ENCODE measurements around the gene ARHGAP45. TPM values are rescaled to one million over a fixed set of nuclear protein-coding genes. Genes with fewer than 3 reads are reported as not detected.

The ARHGAP45 gene
- total RNA-seq, 1 donor from 2014 or later = 3.0 TPM

DNA sequence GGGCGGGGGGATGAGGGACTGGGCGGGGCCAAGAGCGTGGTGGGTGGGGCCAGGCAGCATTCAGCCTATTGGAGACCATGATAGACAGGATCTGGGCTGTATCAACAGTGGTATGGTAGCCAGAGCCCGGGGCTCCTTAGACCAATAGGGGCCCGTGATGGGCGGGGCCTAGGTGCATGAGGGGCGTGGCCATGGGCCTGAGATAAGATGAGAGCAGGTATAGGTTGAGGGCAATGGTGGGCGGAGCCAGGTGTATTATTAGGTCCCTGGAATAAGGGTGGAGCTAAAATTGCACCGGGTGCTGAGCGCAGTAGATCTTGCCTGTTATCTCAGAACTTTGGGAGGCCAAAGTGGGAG is 21.7 kb upstream of the ARHGAP45 start:
- Histone ChIP-seq H3K9me3 (ENCODE audit: insufficient read depth, low read depth, low read length) (no peaks in the 10 kb centered on the region), H3K27me3 (ENCODE audit: insufficient read depth, low read length) (no peaks in the 10 kb centered on the region), H3K9ac (ENCODE audit: low read length) (no peak overlapping the region), H3K4me2 (ENCODE audit: low read length) (no peak overlapping the region), H3K79me2 (ENCODE audit: insufficient read depth, low read length) (no peaks in the 10 kb centered on the region), H4K20me1 (ENCODE audit: insufficient read depth, low read length) (peaks cover 5% of the 10 kb centered on the region), H3K36me3 (ENCODE audit: insufficient read depth, low read length) (no peaks in the 10 kb centered on the region), H3K4me1 (ENCODE audit: insufficient read depth, low read length) (peaks cover 10% of the 10 kb centered on the region), H3K27ac (ENCODE audit: low read depth, low read length) (no peak overlapping the region), H3K4me3 (ENCODE audit: insufficient read depth, low read depth, low read length) (no peak overlapping the region), H2AFZ (ENCODE audit: low read depth, low read length) (no peak overlapping the region)
- Mint-ChIP-seq H3K9me3 (ENCODE audit: unreplicated experiment) (no peaks in the 10 kb centered on the region), H3K27ac (ENCODE audit: unreplicated experiment) (no peak overlapping the region), H3K27me3 (ENCODE audit: low read depth, unreplicated experiment) (no peaks in the 10 kb centered on the region), H3K4me3 (ENCODE audit: unreplicated experiment) (no peak overlapping the region), H3K4me1 (ENCODE audit: low read depth, unreplicated experiment) (peaks cover 4% of the 10 kb centered on the region), H3K36me3 (ENCODE audit: low read depth, unreplicated experiment) (peaks cover 3% of the 10 kb centered on the region)
- FAIRE-seq (no peak), DNase-seq (ENCODE audit: low read depth) (no peak)
- no peak for TF ChIP-seq EZH2 (IDR thresholded peaks at IDR 0.05; ENCODE audit: insufficient read depth, low read length)
- TF ChIP-seq, protein P1, sequence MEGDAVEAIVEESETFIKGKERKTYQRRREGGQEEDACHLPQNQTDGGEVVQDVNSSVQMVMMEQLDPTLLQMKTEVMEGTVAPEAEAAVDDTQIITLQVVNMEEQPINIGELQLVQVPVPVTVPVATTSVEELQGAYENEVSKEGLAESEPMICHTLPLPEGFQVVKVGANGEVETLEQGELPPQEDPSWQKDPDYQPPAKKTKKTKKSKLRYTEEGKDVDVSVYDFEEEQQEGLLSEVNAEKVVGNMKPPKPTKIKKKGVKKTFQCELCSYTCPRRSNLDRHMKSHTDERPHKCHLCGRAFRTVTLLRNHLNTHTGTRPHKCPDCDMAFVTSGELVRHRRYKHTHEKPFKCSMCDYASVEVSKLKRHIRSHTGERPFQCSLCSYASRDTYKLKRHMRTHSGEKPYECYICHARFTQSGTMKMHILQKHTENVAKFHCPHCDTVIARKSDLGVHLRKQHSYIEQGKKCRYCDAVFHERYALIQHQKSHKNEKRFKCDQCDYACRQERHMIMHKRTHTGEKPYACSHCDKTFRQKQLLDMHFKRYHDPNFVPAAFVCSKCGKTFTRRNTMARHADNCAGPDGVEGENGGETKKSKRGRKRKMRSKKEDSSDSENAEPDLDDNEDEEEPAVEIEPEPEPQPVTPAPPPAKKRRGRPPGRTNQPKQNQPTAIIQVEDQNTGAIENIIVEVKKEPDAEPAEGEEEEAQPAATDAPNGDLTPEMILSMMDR (IDR thresholded peaks at IDR 0.05; ENCODE audit: insufficient read depth, low read depth, low read length) = no peak

DNA sequence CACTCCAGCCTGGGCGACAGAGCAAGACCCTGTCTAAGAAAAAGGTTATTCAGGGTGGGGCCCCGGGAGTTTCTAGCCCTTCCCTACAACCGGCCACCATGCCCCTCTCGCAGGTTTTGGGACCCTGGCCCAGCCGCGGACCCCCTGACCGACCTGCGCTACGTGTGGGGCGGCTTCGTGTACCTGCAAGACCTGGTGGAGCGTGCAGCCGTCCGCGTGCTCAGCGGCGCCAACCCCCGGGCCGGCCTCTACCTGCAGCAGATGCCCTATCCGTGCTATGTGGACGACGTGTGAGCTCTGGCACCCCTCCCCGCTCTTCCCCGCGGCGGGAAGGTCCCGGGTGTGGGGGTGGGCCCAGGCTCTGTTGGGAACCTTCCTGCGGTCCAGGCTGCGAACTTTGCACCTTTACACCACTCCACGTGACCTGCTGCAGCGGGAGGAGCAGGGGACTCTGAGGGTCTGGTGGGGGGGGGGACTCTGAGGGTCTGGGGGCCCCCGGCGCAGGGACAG is 20.8 kb upstream of the ARHGAP45 start:
- Histone ChIP-seq H3K27ac (ENCODE audit: low read depth, low read length) (no peak overlapping the region), H3K9ac (ENCODE audit: low read length) (no peak overlapping the region), H3K79me2 (ENCODE audit: insufficient read depth, low read length) (no peaks in the 10 kb centered on the region), H4K20me1 (ENCODE audit: insufficient read depth, low read length) (no peaks in the 10 kb centered on the region), H3K36me3 (ENCODE audit: insufficient read depth, low read length) (no peaks in the 10 kb centered on the region), H2AFZ (ENCODE audit: low read depth, low read length) (no peak overlapping the region), H3K4me1 (ENCODE audit: insufficient read depth, low read length) (peaks cover under 1% of the 10 kb centered on the region), H3K9me3 (ENCODE audit: insufficient read depth, low read depth, low read length) (no peaks in the 10 kb centered on the region), H3K4me2 (ENCODE audit: low read length) (no peak overlapping the region), H3K27me3 (ENCODE audit: insufficient read depth, low read length) (no peaks in the 10 kb centered on the region), H3K4me3 (ENCODE audit: insufficient read depth, low read depth, low read length) (no peak overlapping the region)
- TF ChIP-seq, protein P1 (IDR thresholded peaks at IDR 0.05; ENCODE audit: insufficient read depth, low read depth, low read length) = no peak
- TF ChIP-seq EZH2 (IDR thresholded peaks at IDR 0.05; ENCODE audit: insufficient read depth, low read length) = no peak
- no peaks in the 10 kb centered on the region for H3K27me3 Mint-ChIP-seq (ENCODE audit: low read depth, unreplicated experiment)
- no peak overlapping the region for H3K27ac Mint-ChIP-seq (ENCODE audit: unreplicated experiment)
- DNase-seq (ENCODE audit: low read depth) (no peak), FAIRE-seq (no peak)
- H3K4me1 Mint-ChIP-seq (ENCODE audit: low read depth, unreplicated experiment) = peaks cover under 1% of the 10 kb centered on the region
- peaks cover under 1% of the 10 kb centered on the region for H3K36me3 Mint-ChIP-seq (ENCODE audit: low read depth, unreplicated experiment)
- no peaks in the 10 kb centered on the region for H3K9me3 Mint-ChIP-seq (ENCODE audit: unreplicated experiment)
- H3K4me3 Mint-ChIP-seq (ENCODE audit: unreplicated experiment) = no peak overlapping the region

DNA sequence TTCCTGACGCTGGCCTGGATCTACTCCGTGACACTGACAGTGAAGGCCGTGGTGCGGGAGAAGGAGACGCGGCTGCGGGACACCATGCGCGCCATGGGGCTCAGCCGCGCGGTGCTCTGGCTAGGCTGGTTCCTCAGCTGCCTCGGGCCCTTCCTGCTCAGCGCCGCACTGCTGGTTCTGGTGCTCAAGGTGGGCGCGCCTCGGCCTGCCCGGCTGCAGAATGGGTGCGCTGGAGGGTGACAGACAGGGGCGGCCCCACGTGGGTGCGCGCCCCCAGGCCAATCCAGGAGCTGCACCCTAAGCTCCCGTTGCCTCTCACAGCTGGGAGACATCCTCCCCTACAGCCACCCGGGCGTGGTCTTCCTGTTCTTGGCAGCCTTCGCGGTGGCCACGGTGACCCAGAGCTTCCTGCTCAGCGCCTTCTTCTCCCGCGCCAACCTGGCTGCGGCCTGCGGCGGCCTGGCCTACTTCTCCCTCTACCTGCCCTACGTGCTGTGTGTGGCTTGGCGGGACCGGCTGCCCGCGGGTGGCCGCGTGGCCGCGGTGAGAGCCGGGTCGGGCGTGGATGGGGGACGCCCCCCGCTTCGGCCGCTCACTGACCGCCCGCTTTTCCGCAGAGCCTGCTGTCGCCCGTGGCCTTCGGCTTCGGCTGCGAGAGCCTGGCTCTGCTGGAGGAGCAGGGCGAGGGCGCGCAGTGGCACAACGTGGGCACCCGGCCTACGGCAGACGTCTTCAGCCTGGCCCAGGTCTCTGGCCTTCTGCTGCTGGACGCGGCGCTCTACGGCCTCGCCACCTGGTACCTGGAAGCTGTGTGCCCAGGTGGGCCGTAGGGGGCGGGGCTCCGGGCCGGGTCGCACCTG is 19.9 kb upstream of the ARHGAP45 start:
- H3K79me2 ChIP-seq (ENCODE audit: insufficient read depth, low read length) = no peaks in the 10 kb centered on the region
- no peak overlapping the region for H3K4me2 ChIP-seq (ENCODE audit: low read length)
- H3K4me3 ChIP-seq (ENCODE audit: insufficient read depth, low read depth, low read length) = no peak overlapping the region
- H3K27ac ChIP-seq (ENCODE audit: low read depth, low read length) = no peak overlapping the region
- H2AFZ ChIP-seq (ENCODE audit: low read depth, low read length) = no peak overlapping the region
- Mint-ChIP-seq H3K9me3 (ENCODE audit: unreplicated experiment) (no peaks in the 10 kb centered on the region), H3K27me3 (ENCODE audit: low read depth, unreplicated experiment) (no peaks in the 10 kb centered on the region), H3K4me3 (ENCODE audit: unreplicated experiment) (no peak overlapping the region), H3K36me3 (ENCODE audit: low read depth, unreplicated experiment) (peaks cover 4% of the 10 kb centered on the region), H3K27ac (ENCODE audit: unreplicated experiment) (no peak overlapping the region), H3K4me1 (ENCODE audit: low read depth, unreplicated experiment) (no peaks in the 10 kb centered on the region)
- H4K20me1 ChIP-seq (ENCODE audit: insufficient read depth, low read length) = no peaks in the 10 kb centered on the region
- no peaks in the 10 kb centered on the region for H3K4me1 ChIP-seq (ENCODE audit: insufficient read depth, low read length)
- H3K9ac ChIP-seq (ENCODE audit: low read length) = no peak overlapping the region
- DNase-seq (ENCODE audit: low read depth) = no peak
- FAIRE-seq = no peak
- no peaks in the 10 kb centered on the region for H3K9me3 ChIP-seq (ENCODE audit: insufficient read depth, low read depth, low read length)
- no peaks in the 10 kb centered on the region for H3K36me3 ChIP-seq (ENCODE audit: insufficient read depth, low read length)
- TF ChIP-seq EZH2 (IDR thresholded peaks at IDR 0.05; ENCODE audit: insufficient read depth, low read length) = no peak
- TF ChIP-seq, protein P1 (IDR thresholded peaks at IDR 0.05; ENCODE audit: insufficient read depth, low read depth, low read length) = no peak
- no peaks in the 10 kb centered on the region for H3K27me3 ChIP-seq (ENCODE audit: insufficient read depth, low read length)

All from astrocyte (in vitro differentiated cells and primary cell).